ENCODE measurements around the gene CALD1.
"Not testable (repeated sequence)": the region's sequence is repeated elsewhere in the genome, so short reads cannot be mapped to it uniquely, and the experiment has no call there.

Gene CALD1

GRCh38 chr7:134962270-134962780, 182.9 kb downstream of the CALD1 start:
- DNase-seq = no peak

- no peak for DNase-seq
Measured at GRCh38 chr7:134963036-134963435, 183.6 kb downstream of the CALD1 start.

- no peak for DNase-seq
Measured at GRCh38 chr7:134966691-134967090, 187.3 kb downstream of the CALD1 start.

- DNase-seq = no peak
Measured at GRCh38 chr7:134968110-134968509, 188.7 kb downstream of the CALD1 start.

- not testable (repeated sequence) for DNase-seq
Measured at GRCh38 chr7:134981645-134982044, 202.2 kb downstream of the CALD1 start.

GRCh38 chr7:134985894-134986362, 206.5 kb downstream of the CALD1 start:
- DNase-seq = no peak

- peak; percentile 84 for DNase-seq
Measured at GRCh38 chr7:134986363-134987251, 207.2 kb downstream of the CALD1 start, which contains the start of gene AGBL3. AGBL3 (plus strand) TSS chr7:134986508; CDS start chr7:134987934, 1,426 bp downstream.

- DNase-seq = no peak
Measured at GRCh38 chr7:134988161-134988560, 208.7 kb downstream of the CALD1 start.

GRCh38 chr7:134991469-134992339, 212.3 kb downstream of the CALD1 start:
- DNase-seq = no peak

GRCh38 chr7:134992626-134993179, 213.3 kb downstream of the CALD1 start:
- DNase-seq = no peak

- no peak for DNase-seq
Measured at GRCh38 chr7:134993877-134994456, 214.5 kb downstream of the CALD1 start.

GRCh38 chr7:134995239-134996096, 216.0 kb downstream of the CALD1 start:
- no peak for DNase-seq

- DNase-seq = no peak
Measured at GRCh38 chr7:134996097-134996550, 216.7 kb downstream of the CALD1 start.

GRCh38 chr7:134997214-134997885, 217.9 kb downstream of the CALD1 start:
- DNase-seq = no peak

GRCh38 chr7:134999136-134999535, 219.7 kb downstream of the CALD1 start:
- DNase-seq = no peak

GRCh38 chr7:135001390-135002165, 222.1 kb downstream of the CALD1 start:
- DNase-seq = no peak

GRCh38 chr7:135012229-135012628, 232.8 kb downstream of the CALD1 start:
- no peak for DNase-seq
